OCI-LY7 (cell line): ENCODE measurements around the gene SLC8A1.

Experiments used
- CTCF ChIP-seq: fragments of 200-600 bp; sonication (generic); conservative IDR thresholded peaks from 2 replicates; pipeline ENCODE4 v1.5.1; 2014; ENCODE audit warnings: mild to moderate bottlenecking, antibody characterized with exemption, low read length, moderate library complexity, mixed read lengths
- EZH2phosphoT487 ChIP-seq: fragments of 200-600 bp; sonication (generic); IDR thresholded peaks from 2 replicates; pipeline ENCODE4 v1.6.1; 2018; ENCODE audit warnings: low read depth, borderline replicate concordance, mild to moderate bottlenecking, mixed run types, antibody characterized with exemption, low read length, moderate library complexity, mixed read lengths

- TF ChIP-seq CTCF: no peak
- TF ChIP-seq EZH2phosphoT487: no peak
These were observed 349.4 kb downstream of the SLC8A1 start for GRCh38 chr2:40102447-40102846.
